Measurements from ENCODE around the gene PHOSPHO1.
"Not testable (repeated sequence)": the region's sequence is repeated elsewhere in the genome, so short reads cannot be mapped to it uniquely, and the experiment has no call there.

The PHOSPHO1 gene

GRCh38 chr17:49193513-49194296, 36.9 kb downstream of the PHOSPHO1 start:
- peak; percentile 76 for DNase-seq (ENCODE audit: low spot score)

DNA sequence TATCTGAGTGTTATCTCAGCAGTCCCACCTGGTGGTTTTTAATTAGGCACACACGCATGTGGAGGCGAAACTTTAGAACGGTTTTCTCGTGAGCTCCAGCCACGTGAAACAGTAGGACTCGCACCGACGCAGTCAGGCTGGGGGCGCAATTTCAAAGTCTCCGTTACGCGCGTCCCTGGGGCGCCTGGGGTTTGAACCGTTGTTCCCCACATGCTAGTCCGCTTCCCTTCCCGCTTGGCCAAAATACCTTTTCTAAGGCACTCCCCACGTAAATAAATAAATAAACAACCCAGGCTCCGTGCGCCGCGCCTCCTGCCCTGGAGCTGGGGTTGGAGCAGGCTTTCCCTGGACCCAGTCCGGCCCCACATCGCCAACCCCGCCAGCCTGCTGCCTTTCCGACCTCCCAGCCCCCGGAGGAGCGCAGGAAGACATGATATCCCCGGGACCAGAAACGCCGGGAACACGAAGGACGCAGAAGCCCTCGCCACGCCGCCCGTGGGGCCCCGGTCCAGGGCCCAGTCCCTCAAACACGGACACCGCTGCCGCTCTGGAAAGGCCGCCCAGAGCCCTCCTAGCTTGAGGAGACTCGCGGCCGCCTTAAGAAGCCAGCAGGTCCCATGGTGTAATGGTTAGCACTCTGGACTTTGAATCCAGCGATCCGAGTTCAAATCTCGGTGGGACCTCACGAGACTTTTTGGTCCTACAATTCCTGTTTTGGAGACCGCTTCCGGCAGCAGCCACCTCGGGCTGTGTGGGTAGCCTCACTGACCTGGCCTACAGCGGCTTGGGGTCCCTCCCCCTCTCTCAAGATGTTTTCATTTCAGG, 38.5 kb downstream of the PHOSPHO1 start:
- peak; percentile 93 for DNase-seq (ENCODE audit: low spot score)

DNA sequence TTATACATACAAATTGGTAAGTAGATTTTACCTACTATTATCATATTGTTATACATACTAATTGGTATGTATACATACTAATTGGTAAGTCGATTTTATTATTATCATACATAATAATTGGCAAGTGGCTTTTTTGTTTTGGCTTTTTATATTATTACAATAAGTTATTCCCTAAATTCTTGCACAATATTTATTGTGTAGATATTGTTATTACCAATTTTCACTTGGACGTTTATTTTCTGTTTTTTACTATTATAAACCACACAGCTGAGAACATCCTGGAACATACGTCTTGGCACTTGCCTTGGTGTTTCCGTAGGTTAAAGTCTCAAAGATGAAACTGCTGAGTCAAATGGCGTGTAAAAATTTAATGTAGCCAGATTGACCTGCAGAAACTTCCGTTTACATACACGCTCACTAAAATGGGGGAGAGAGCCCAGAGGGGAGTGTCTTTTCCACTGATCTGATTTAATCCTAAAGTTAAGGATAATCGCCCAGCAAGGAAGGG, 39.1 kb downstream of the PHOSPHO1 start:
- DNase-seq (ENCODE audit: low spot score): no peak

DNA sequence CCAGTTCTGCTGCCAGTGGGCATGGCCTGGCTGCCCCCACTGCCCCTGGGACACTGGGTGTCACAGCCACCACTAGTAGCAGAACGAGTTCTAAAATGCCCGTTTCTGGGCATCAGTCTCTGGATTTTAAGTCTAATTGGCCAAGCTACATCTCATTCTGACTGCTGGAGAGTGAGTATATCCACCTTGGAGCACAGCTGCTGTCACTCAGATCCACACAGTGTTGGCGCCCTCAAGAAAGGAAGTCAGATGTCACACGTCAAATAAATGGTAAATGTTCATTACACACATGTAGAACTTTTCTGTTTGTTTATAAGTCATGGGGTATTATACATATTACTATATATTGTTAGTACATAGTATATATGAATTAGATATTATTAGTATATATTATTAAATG, 39.7 kb downstream of the PHOSPHO1 start:
- no peak for DNase-seq (ENCODE audit: low spot score)

DNA sequence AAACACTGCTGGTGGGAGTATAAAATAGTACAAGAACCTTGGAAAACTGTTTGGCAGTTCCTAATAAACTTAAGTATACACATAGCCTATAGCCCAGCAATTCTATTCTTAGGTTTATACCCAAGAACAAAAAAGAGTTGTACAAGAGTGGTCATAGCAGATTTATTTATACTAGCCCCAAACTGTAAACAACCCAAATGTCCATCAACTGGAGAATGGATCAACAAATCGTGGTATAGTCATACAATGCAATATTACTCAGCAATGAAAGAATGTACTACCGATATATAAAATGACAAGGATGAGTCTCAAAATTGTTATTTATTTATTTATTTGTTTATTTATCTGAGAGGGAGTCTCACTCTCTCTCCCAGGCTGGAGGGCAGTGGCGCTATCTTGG, 43.3 kb downstream of the PHOSPHO1 start:
- DNase-seq (ENCODE audit: low spot score): no peak

DNA sequence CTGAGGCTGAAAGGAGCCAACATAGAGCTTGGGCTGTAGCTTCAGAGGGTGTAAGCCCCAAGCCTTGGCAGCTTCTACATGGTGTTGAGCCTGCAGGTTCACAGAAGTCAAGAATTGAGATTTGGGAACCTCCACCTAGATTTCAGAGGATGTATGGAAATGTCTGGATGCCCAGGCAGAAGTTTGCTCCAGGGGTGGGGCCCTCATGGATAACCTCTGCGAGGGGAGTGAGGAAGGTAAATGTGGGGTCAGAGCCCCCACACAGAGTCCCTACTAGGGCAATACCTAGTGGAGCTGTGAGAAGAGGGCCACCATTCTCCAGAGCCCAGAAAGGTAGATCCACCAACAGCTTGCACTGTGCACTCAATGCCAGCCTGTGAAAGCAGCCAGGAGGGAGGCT, 45.2 kb downstream of the PHOSPHO1 start:
- not testable (repeated sequence) for DNase-seq (ENCODE audit: low spot score)

DNA sequence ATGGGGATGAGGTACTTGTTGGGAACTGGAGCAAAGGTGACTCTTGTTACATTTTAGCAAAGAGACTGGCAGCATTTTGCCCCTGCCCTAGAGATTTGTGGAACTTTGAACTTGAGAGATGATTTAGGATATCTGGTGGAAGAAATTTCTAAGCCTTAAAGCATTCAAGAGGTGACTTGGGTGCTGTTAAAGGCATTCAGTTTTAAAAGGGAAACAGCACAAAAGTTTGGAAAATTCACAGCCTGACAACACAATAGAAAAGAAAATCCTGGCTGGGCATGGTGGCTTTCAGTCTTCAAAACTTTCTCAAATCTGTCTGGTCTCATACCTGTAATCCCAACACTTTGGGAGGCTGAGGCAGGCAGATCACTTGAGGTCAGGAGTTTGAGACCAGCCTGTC, 46.1 kb downstream of the PHOSPHO1 start:
- not testable (repeated sequence) for DNase-seq (ENCODE audit: low spot score)

- no peak for DNase-seq (ENCODE audit: low spot score)
Measured at GRCh38 chr17:49183801-49184200, 46.8 kb downstream of the PHOSPHO1 start.

- DNase-seq (ENCODE audit: low spot score): no peak
Measured at GRCh38 chr17:49183341-49183740, 47.2 kb downstream of the PHOSPHO1 start.

DNA sequence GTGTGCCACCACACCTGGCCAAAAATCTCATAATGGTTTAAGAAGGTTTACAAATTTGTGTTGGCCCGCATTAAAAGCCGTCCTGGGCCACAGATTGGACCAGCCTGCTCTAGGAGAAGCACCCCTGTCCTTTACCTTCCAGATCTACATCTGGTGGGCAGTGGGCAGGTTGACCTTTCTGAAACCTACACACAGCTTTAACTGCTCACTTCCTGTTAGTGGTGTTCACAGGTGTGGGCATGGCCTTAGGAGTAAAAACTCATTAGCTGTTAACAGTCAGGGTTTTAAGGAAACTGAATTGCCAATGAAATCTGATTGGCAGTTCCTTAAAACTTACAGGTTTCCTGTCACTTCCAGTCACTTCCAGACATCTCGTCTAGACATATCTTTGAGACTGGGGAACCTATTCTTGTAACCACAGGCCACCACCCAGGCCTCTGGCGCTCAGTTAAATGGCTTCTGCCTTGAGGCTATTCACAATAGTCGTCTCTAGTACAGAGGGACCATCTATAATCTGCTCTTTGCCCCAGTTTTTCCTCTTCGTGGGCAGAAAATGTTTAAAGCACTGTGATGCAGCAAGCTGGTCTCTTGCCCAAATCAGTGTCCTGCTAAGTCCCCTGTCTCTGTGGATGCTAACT, 49.5 kb downstream of the PHOSPHO1 start:
- DNase-seq (ENCODE audit: low spot score): no peak

- peak; percentile 51 for DNase-seq (ENCODE audit: low spot score)
Measured at GRCh38 chr17:49180303-49180702, 50.3 kb downstream of the PHOSPHO1 start.

GRCh38 chr17:49175978-49176377, 54.6 kb downstream of the PHOSPHO1 start:
- not testable (repeated sequence) for DNase-seq (ENCODE audit: low spot score)
